Left renal pelvis (tissue), 4 donors: Measurements from ENCODE around the gene ELF2. TPM values are rescaled to one million over a fixed set of nuclear protein-coding genes. Genes with fewer than 3 reads are reported as not detected.
"Not testable (repeated sequence)": the region's sequence is repeated elsewhere in the genome, so short reads cannot be mapped to it uniquely, and the experiment has no call there.

Source experiments
- DNase-seq, 4 donors: peaks; one replicate each; pipeline ENCODE4 v3.0.0-alpha.2; 2013; ENCODE audit warnings: low read depth in 4 of 4, low spot score in 3 of 4
- polyA plus RNA-seq, 4 donors: library from polyadenylated mRNA; unstranded; fragments of 120-200 nt; gene quantifications; one replicate each; pipeline ENCODE4 v1.2.1, GENCODE V29; 2013; ENCODE audit not compliant: insufficient read length in 4 of 4

Gene ELF2
- polyA plus RNA-seq, 4 donors = 58.3 to 72.7 (median 65.0) TPM

DNA sequence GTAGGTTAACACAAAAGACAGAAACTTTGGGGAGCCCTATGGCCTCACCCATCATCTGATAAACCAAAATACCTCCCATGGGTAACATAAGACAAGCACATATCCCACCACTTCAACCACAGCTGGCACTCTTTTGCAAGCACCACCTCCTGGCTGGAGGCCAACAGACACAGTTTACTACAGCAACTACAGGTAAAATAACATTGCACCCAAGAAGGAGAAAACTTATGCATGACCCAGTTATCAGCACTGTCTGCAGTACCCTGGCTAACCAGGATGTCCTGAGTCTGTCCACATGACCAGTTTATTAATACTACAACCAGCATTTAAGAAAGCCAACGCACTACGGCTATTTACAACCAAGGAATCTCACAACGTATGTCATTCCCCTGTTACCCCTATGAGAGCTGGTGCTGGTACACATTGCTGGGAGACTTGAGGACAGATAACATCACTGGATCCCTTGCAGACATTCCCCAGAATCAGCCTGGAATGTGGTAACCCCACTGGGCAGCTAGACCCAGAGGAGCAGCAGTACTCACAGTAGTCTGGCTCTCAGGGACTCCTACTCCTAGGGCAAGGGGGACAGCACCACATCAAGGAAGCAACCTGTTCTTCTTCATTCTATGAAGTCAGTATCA is 32.0 kb downstream of the ELF2 start:
- no peak for DNase-seq

DNA sequence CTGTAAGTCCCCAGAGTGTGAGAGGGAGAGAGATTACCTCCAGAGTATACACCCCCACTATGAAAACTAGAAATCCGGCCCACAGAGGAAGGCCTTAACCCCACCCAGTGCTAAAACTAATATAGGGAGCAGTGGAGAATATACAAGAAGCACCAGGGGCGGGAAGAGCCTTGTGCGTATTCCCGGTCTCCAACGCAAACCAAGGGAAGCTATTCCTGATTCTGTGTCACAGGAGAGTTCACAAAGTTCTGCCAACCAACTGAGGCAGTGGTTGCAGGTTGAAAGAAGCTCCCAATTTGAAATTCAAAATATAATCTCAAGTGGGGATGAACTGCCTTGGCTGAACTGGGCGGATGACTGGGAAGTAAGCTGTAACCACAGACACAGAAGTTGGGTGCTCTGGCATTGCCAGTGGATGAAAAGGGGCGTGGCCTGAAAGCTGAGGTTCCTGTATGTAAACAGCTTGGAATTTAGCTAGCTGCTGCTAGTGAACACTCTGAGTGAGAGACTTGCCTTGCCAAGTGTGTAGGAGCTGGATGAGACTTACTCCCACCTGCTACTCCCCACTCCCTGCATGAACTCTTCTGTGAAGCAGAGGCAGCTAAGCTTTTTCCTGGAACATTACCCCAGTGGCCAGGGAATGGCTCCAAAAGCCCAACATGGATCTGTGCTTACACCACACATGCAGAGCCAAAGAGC is 32.7 kb downstream of the ELF2 start:
- peak in 2 of 4 donors; percentile 20 to 48 for DNase-seq

DNA sequence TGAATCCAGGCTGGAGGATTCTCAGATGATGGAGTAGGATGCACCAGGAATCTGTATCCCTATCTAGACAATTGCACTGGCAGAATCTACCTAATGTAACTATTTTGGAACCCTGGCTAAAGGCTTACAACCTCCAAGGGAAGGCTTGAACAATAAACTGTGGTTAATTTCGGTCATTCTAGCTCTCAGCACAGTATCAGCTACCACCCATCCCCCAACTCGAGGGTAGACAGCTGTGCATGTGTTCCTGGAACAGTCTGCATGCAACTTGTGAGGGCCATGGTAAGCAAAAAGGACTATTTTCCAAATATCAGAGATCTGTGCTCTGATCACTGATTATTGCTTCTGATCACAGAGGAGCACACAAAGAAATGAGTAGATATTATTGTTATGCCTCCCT is 34.0 kb downstream of the ELF2 start:
- no peak for DNase-seq

GRCh38 chr4:139142087-139142486 is 34.9 kb downstream of the ELF2 start:
- DNase-seq = no peak

GRCh38 chr4:139137763-139138162 is 39.3 kb downstream of the ELF2 start:
- DNase-seq = no peak

- no peak for DNase-seq
These were observed 42.6 kb downstream of the ELF2 start for GRCh38 chr4:139134403-139134802.

DNA sequence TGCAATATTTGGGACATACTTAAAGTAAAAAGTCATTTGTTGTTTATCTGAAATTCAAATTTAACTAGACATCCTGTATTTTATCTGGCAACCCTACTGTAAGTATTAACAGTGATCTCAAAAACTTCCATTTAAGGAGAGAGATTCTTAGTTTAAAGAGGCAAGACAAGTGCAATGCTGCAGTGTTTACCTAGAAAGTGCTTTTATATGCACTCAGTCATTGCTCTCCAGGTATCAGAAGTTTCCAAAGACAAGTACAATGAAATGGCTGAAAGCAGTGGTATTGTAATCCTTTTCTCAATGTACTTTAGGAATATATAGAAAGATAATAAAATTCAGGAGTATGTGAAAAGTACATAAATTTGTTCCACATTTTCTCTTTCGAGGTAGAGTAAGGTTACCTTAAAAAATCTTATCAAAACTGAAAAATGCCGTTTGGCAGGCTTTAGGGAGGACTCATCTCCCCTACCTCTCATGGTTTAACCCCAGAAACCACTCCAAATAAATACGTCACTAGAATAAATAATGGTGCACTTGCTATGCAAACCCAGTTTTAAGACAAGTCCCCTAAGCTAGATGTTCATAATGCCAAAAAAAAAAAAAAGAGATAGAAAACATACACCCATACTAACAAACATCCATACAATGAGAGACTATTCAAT is 45.7 kb downstream of the ELF2 start:
- no peak for DNase-seq

GRCh38 chr4:139129206-139129605 is 47.8 kb downstream of the ELF2 start:
- DNase-seq = no peak

- DNase-seq = no peak
These were observed 50.1 kb downstream of the ELF2 start for GRCh38 chr4:139126898-139127297.

DNA sequence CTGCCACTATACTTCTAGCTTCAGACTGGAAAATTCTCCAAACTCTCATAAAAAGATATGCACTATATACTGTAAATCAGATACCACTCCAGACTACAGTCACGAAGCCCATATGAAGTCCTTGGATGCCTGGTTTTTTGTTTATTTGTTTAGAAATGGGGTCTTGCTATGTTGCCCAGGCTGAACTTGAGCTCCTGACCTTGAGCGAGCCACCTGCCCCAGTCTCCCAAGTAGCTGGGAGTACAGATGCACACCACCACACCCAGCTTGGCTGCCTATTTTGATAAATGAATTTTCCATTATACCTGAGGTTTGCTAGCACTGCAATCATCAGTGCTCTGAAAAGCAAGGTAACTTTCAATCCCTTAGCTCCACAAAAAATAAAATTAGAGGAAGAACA is 53.1 kb downstream of the ELF2 start:
- no peak for DNase-seq

DNA sequence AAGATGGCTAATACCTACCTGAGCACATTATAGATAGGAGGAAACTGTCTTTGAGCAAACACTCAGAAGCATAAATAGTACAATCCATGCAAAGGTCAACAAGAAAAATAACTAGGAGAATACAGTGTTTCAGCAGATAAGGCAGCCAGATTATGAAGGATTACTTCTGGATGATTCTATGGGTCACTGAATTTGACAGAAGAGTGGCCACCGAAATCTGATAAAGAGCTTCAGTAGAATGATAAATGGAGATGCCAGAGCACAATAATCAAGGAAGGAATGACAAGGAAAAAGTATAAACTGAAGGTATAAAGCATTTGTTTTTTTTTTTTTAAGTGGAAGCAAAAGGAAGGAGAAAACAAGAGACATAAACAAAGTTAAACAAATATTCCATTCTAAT is 58.7 kb downstream of the ELF2 start:
- DNase-seq = no peak

DNA sequence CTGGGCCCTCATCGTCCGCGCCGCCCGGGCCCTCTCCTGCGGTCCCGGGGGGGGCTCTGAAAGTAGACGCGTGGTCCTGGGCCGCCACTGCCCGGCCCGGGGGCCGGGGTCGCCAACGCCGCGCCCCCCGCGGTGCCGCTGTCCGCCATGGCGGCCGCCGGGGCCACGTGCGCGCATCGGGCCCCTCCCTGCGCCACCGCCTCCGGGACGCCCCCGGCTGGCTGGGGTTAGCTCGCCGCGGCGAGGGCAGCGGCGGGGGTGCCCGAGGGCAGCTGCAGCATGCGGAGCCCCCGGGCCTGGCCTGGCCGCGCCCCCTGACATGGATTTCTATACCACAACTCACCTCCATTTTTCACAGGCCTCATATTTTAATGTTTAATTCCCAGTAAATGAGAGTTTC is 61.8 kb downstream of the ELF2 start:
- DNase-seq = no peak

- DNase-seq = not testable (repeated sequence)
These were observed 62.2 kb downstream of the ELF2 start for GRCh38 chr4:139114795-139115194.

DNA sequence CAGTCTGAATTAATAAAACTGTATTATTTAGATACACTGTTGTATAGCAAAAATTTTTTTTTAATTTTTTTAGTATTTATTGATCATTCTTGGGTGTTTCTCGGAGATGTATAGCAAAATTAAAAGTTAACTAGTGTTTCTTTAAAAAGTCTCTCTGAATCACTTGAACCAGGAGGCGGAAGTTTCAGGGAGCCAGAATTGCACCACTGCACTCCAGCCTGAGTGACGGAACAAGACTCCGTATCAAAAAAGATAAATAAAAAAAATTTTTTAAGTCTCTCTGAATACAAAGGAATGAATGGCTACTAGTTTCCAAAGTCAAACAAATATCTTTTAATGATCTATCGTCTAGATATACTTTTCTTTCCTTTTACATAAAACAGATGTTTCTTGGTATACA is 64.4 kb downstream of the ELF2 start:
- DNase-seq = no peak

GRCh38 chr4:139108567-139109128 is 68.4 kb downstream of the ELF2 start:
- DNase-seq = no peak

DNA sequence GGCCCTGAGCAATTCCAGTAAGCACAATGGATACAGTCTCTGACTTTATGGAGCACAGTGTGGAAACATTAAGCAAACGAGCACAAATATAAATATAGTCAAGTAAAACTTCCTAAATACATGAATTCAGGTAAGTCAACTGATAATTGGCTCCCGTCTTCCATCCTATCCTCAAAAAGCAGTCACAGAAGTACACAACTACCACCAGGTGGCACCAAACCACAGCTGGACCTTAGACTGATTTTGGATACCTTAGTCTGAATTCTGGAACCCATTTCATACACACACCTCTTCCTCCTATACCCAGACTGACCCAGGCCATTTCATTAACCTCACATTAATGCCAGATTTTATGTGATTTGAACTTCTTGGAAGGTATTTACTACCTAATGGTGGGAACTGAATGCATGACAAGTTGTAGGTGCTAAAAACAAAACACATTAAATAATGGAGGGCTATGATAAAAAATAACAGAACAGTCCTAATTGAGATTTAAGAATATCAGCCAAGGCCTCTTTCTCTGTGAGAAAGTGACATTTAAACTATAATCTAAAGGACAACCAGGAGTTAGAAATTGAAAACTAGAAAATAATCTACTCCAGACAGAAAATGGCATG is 77.5 kb downstream of the ELF2 start:
- DNase-seq = peak; percentile 66 to 76 (median 69)

DNA sequence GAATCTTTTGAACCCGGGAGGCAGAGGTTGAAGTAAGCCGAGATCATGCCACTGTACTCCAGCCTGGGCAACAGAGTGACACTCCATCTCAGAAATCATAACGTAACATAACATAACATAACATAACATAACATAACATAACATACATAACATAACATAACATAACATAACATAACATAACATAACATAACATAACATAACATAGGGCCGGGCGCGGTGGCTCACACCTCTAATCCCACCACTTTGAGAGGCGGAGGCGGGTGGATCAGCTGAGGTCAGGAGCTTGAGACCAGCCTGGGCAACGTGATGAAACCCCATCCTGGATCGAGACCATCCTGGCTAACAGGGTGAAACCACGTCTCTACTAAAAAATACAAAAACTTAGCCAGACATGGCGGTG is 84.7 kb downstream of the ELF2 start:
- no peak for DNase-seq

GRCh38 chr4:139085141-139085540 is 91.9 kb downstream of the ELF2 start:
- no peak for DNase-seq

GRCh38 chr4:139084804-139085093 is 92.3 kb downstream of the ELF2 start:
- peak in 1 of 4 donors; percentile 22 for DNase-seq

DNA sequence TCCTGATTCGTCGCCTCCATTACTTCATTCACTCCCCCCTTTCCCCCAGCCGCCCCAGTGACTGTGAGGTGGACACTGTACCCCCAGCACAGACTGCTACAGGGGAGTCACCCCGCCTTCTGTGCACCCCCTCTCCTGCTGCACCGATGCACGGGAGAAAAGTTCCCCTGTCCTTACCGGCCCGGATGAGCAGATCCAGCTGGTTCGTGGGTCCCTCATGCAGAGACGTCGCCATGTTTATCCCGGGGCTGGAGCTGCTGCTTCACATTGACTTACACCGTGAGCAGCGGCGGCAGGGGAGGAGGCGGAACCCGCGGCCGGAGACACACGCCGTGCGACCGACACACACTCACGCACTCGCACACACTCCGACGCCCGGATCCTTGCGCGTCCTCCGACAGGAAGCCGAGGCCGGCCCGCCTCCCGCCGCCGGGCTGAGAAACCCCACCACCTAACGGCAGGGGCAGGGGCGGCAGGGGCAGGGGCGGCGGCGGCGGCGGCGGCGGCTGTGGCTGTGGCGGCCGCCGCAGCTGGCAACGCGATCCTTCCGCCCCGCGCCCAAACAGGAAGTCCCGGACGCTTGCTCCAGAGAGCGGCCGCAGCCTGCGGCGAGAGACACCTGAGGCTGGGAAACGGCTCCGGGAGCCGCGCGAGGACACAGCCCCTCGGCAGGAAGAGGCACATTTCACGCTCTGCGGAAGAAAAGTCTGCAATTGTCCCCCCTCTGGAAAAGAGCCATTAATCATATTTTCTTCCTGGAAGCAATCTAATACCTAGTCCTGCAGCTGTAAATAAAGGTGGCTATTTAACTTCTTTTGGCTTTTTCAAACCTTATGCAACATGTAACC is 92.8 kb downstream of the ELF2 start:
- DNase-seq = peak; percentile 81 to 84 (median 82)

GRCh38 chr4:139083607-139083955 is 93.4 kb downstream of the ELF2 start:
- peak in 1 of 4 donors; percentile 21 for DNase-seq
